WTC11 (cell line): ENCODE measurements around the gene UGT2B28. TPM values are rescaled to one million over a fixed set of nuclear protein-coding genes. Genes with fewer than 3 reads are reported as not detected.
"Not testable (repeated sequence)": the region's sequence is repeated elsewhere in the genome, so short reads cannot be mapped to it uniquely, and the experiment has no call there.

Experiments
- ATAC-seq: fragments of 200-7000 bp; cut with Tn5 transposase; 2 replicates; pipeline ENCODE4 v1.10.0; 2021; ENCODE audit warnings: mild to moderate bottlenecking, moderate library complexity
- Bru-seq: library from RNA; stranded (reverse); fragments of 400-500 nt; gene quantifications from one replicate; lab custom pipeline; 2021; lab: Mats Ljungman, UMichigan
- CTCF ChIA-PET: fragments of 300-600 bp; sonication (Branson Sonifier 250); formaldehyde crosslinking; loops from one replicate; lab custom pipeline; 2021; ENCODE audit warnings: antibody characterized with exemption; lab: Charles Lee
- POLR2A ChIA-PET: fragments of 350-600 bp; sonication (Branson Sonifier 250); formaldehyde crosslinking; loops from one replicate; lab custom pipeline; 2021; ENCODE audit warnings: antibody characterized with exemption; lab: Charles Lee
- DNase-seq: peaks from one replicate; pipeline ENCODE4 v3.0.0; 2021; ENCODE audit warnings: low spot score
- H3K27ac Mint-ChIP-seq: 2 replicates; pipeline ENCODE4 v1.8.0; 2021; ENCODE audit warnings: mixed read lengths
- H3K27me3 Mint-ChIP-seq: 2 replicates; pipeline ENCODE4 v1.8.0; 2021; ENCODE audit warnings: low read depth, mild to moderate bottlenecking, moderate library complexity, mixed read lengths
- H3K36me3 Mint-ChIP-seq: 2 replicates; pipeline ENCODE4 v1.8.0; 2021; ENCODE audit warnings: mixed read lengths
- H3K4me1 Mint-ChIP-seq: 2 replicates; pipeline ENCODE4 v1.8.0; 2022; ENCODE audit warnings: mixed read lengths
- H3K4me3 Mint-ChIP-seq: 2 replicates; pipeline ENCODE4 v1.8.0; 2021; ENCODE audit warnings: mild to moderate bottlenecking, moderate library complexity, mixed read lengths
- H3K9me3 Mint-ChIP-seq: 2 replicates; pipeline ENCODE4 v1.8.0; 2021; ENCODE audit warnings: mixed read lengths
- ATF2 ChIP-seq: sonication (generic); formaldehyde crosslinking; IDR thresholded peaks from 2 replicates; pipeline ENCODE4 v1.8.1; 2022; ENCODE audit warnings: low read depth, missing genetic modification reagents, borderline replicate concordance
- CBFB ChIP-seq: sonication (generic); formaldehyde crosslinking; IDR thresholded peaks from 2 replicates; pipeline ENCODE4 v1.8.1; 2022; ENCODE audit warnings: mild to moderate bottlenecking, low read depth, missing genetic modification reagents
- E2F5 ChIP-seq: sonication (generic); formaldehyde crosslinking; IDR thresholded peaks from 2 replicates; pipeline ENCODE4 v1.8.1; 2022; ENCODE audit warnings: mild to moderate bottlenecking, moderate library complexity, missing genetic modification reagents
- EMX1 ChIP-seq: fragments of 250-450 bp; sonication (Bioruptor Pico); IDR thresholded peaks from 2 replicates; pipeline ENCODE4 v1.8.0; 2021; ENCODE audit warnings: mild to moderate bottlenecking
- ESRRA ChIP-seq: sonication (generic); formaldehyde crosslinking; IDR thresholded peaks from 2 replicates; pipeline ENCODE4 v1.8.1; 2022; ENCODE audit warnings: mild to moderate bottlenecking, missing genetic modification reagents, borderline replicate concordance
- GTF2I ChIP-seq: fragments of 250-450 bp; sonication (Bioruptor Pico); conservative IDR thresholded peaks from 2 replicates; pipeline ENCODE4 v1.4.0; 2021; ENCODE audit warnings: mild to moderate bottlenecking
- MAX ChIP-seq: sonication (generic); formaldehyde crosslinking; IDR thresholded peaks from 2 replicates; pipeline ENCODE4 v1.8.0; 2022; ENCODE audit warnings: mild to moderate bottlenecking, missing genetic modification reagents
- NFATC4 ChIP-seq: fragments of 250-450 bp; sonication (Bioruptor Pico); IDR thresholded peaks from 2 replicates; pipeline ENCODE4 v1.9.0; 2021; ENCODE audit warnings: mild to moderate bottlenecking
- NR2C2 ChIP-seq: sonication (generic); formaldehyde crosslinking; IDR thresholded peaks from 2 replicates; pipeline ENCODE4 v1.8.0; 2022; ENCODE audit warnings: mild to moderate bottlenecking, missing genetic modification reagents
- NR3C1 ChIP-seq: sonication (generic); formaldehyde crosslinking; conservative IDR thresholded peaks from 2 replicates; pipeline ENCODE4 v1.8.1; 2023; ENCODE audit warnings: low read depth, mild to moderate bottlenecking, missing genetic modification reagents
- RELA ChIP-seq: sonication (generic); formaldehyde crosslinking; IDR thresholded peaks from 2 replicates; pipeline ENCODE4 v1.8.1; 2022; ENCODE audit warnings: missing genetic modification reagents, mild to moderate bottlenecking, borderline replicate concordance
- SMAD3 ChIP-seq: sonication (generic); formaldehyde crosslinking; IDR thresholded peaks from 2 replicates; pipeline ENCODE4 v1.8.0; 2022; ENCODE audit warnings: missing genetic modification reagents, mild to moderate bottlenecking, borderline replicate concordance
- SP1 ChIP-seq: sonication (generic); formaldehyde crosslinking; conservative IDR thresholded peaks from 2 replicates; pipeline ENCODE4 v1.8.1; 2022; ENCODE audit warnings: missing genetic modification reagents
- TEAD1 ChIP-seq: sonication (generic); formaldehyde crosslinking; IDR thresholded peaks from 2 replicates; pipeline ENCODE4 v1.8.0; 2022; ENCODE audit warnings: mild to moderate bottlenecking, missing genetic modification reagents
- ZNF138 ChIP-seq: sonication (generic); formaldehyde crosslinking; conservative IDR thresholded peaks from 2 replicates; pipeline ENCODE4 v1.8.1; 2022; ENCODE audit warnings: mild to moderate bottlenecking, moderate library complexity, missing genetic modification reagents
- ZNF219 ChIP-seq: sonication (generic); formaldehyde crosslinking; IDR thresholded peaks from 2 replicates; pipeline ENCODE4 v1.8.0; 2023; ENCODE audit warnings: missing genetic modification reagents, mild to moderate bottlenecking, borderline replicate concordance
- ZNF425 ChIP-seq: fragments of 250-450 bp; sonication (Bioruptor Pico); conservative IDR thresholded peaks from 2 replicates; pipeline ENCODE4 v1.9.0; 2021; ENCODE audit warnings: mild to moderate bottlenecking
- ZSCAN18 ChIP-seq: fragments of 250-450 bp; sonication (Bioruptor Pico); IDR thresholded peaks from 2 replicates; pipeline ENCODE4 v2.1.2; 2022; ENCODE audit warnings: mild to moderate bottlenecking, moderate library complexity
- long read RNA-seq, 3 experiments: library from RNA in 1 of 3; library from capped mRNA in 1 of 3; library from polyadenylated mRNA in 1 of 3; unstranded in 2 of 3; stranded (forward) in 1 of 3; transcript quantifications; one replicate each; pipeline ENCODE4 v2.0.0, GENCODE V29; 2021
- total RNA-seq: library from RNA; stranded (reverse); gene quantifications from 3 replicates; pipeline ENCODE4 v1.2.3, GENCODE V29; 2021

UGT2B28 gene
- total RNA-seq = not detected in 3 replicates
- Bru-seq, nascent RNA = not detected
- long read RNA-seq, experiment 1 = 0 reads
- long read RNA-seq, experiment 2 = 0 reads
- long read RNA-seq, experiment 3 = 0 reads

- H3K36me3 Mint-ChIP-seq, H3K27me3 Mint-ChIP-seq, DNase-seq, H3K27ac Mint-ChIP-seq, ATAC-seq, H3K4me3 Mint-ChIP-seq, CTCF ChIA-PET, H3K4me1 Mint-ChIP-seq, POLR2A ChIA-PET, H3K9me3 Mint-ChIP-seq: not testable (repeated sequence)
Observed at GRCh38 chr4:69280081-69280480, at the start of gene UGT2B28. UGT2B28 (plus strand) TSS chr4:69280475; CDS start chr4:69280501, 26 bp downstream.

GRCh38 chr4:69239092-69239491 is 41.2 kb upstream of the UGT2B28 start:
- no peak overlapping the region for H3K27ac Mint-ChIP-seq
- no peaks in the 10 kb centered on the region for H3K27me3 Mint-ChIP-seq
- no peak for DNase-seq
- CTCF ChIA-PET = no interaction called here
- peaks cover 3% of the 10 kb centered on the region; the same call in 1 of the 2 replicates for H3K4me1 Mint-ChIP-seq
- no peak overlapping the region for H3K4me3 Mint-ChIP-seq
- POLR2A ChIA-PET = no interaction called here
- ATAC-seq = no peak
- TF ChIP-seq SMAD3 (CRISPR knock-in tag) = no peak
- no peak for TF ChIP-seq ESRRA
- TF ChIP-seq EMX1 (CRISPR knock-in tag) = no peak
- no peak for TF ChIP-seq GTF2I (CRISPR knock-in tag)
- no peak for TF ChIP-seq E2F5 (CRISPR knock-in tag)
- TF ChIP-seq RELA (CRISPR knock-in tag) = no peak
- TF ChIP-seq ATF2 (CRISPR knock-in tag) = no peak
- no peak for TF ChIP-seq NFATC4 (CRISPR knock-in tag)
- TF ChIP-seq NR2C2 (CRISPR knock-in tag) = no peak
- no peak for TF ChIP-seq TEAD1
- TF ChIP-seq ZNF425 = no peak
- no peak for TF ChIP-seq NR3C1 (CRISPR knock-in tag)
- TF ChIP-seq ZNF138 (CRISPR knock-in tag) = no peak
- TF ChIP-seq SP1 (CRISPR knock-in tag) = no peak
- H3K36me3 Mint-ChIP-seq = no peaks in the 10 kb centered on the region
- H3K9me3 Mint-ChIP-seq = peaks cover 17% of the 10 kb centered on the region

- no peak for TF ChIP-seq NR2C2 (CRISPR knock-in tag)
- TF ChIP-seq ZSCAN18 = no peak
- no peak for TF ChIP-seq CBFB
- TF ChIP-seq MAX = no peak
- no peak for TF ChIP-seq ZNF219
- POLR2A ChIA-PET = interaction anchor here (0.6 kb wide), 1 partner anchor 162 kb away, joined by 3 read pairs; no protein-coding TSS in a partner anchor
Observed at GRCh38 chr4:69239557-69240168, 40.6 kb upstream of the UGT2B28 start.

GRCh38 chr4:69240787-69241186 is 39.5 kb upstream of the UGT2B28 start:
- ATAC-seq, H3K27ac Mint-ChIP-seq, H3K36me3 Mint-ChIP-seq, POLR2A ChIA-PET, H3K4me1 Mint-ChIP-seq, H3K27me3 Mint-ChIP-seq, H3K4me3 Mint-ChIP-seq, CTCF ChIA-PET, DNase-seq: not testable (repeated sequence)
- peaks cover 22% of the 10 kb centered on the region for H3K9me3 Mint-ChIP-seq

More at GRCh38 chr4:69239557-69240168, 40.6 kb upstream of the UGT2B28 start:
- H3K9me3 Mint-ChIP-seq = peaks cover 17% of the 10 kb centered on the region
- DNase-seq (no peak), ATAC-seq (no peak)
- no peaks in the 10 kb centered on the region for H3K27me3 Mint-ChIP-seq
- H3K27ac Mint-ChIP-seq = no peak overlapping the region
- no peaks in the 10 kb centered on the region for H3K36me3 Mint-ChIP-seq
- no peak overlapping the region for H3K4me3 Mint-ChIP-seq
- CTCF ChIA-PET = no interaction called here
- H3K4me1 Mint-ChIP-seq = peaks cover 3% of the 10 kb centered on the region; the same call in 1 of the 2 replicates

GRCh38 chr4:69241746-69242145 is 38.5 kb upstream of the UGT2B28 start:
- not testable (repeated sequence) for H3K4me1 Mint-ChIP-seq, H3K36me3 Mint-ChIP-seq

More at GRCh38 chr4:69241746-69242145, 38.5 kb upstream of the UGT2B28 start:
- H3K27ac Mint-ChIP-seq, H3K4me3 Mint-ChIP-seq, CTCF ChIA-PET, ATAC-seq, DNase-seq, POLR2A ChIA-PET, H3K27me3 Mint-ChIP-seq: not testable (repeated sequence)
- H3K9me3 Mint-ChIP-seq = peaks cover 22% of the 10 kb centered on the region
